HG02885 (cell line): ENCODE data around the gene HSD17B1.

Source experiments
- ATAC-seq: cut with Tn5 transposase; IDR thresholded peaks from one replicate; pipeline ENCODE4 v1.9.1; 2021; ENCODE audit warnings: mild to moderate bottlenecking; ENCODE audit not compliant: unreplicated experiment, poor library complexity

The HSD17B1 gene

GRCh38 chr17:42564815-42565522 lies 12.2 kb downstream of the HSD17B1 start:
- no peak for ATAC-seq

- no peak for ATAC-seq
These were observed 12.9 kb downstream of the HSD17B1 start for GRCh38 chr17:42565523-42566214.

GRCh38 chr17:42566215-42566882 lies 13.6 kb downstream of the HSD17B1 start:
- no peak for ATAC-seq

- ATAC-seq: peak; percentile 72
These were observed 14.3 kb downstream of the HSD17B1 start, which contains the start of gene MLX for GRCh38 chr17:42566883-42567573. Gene MLX, plus strand, starts transcription at chr17:42567100. Its CDS starts 25 bp downstream, at chr17:42567125.

GRCh38 chr17:42568341-42569111 lies 15.8 kb downstream of the HSD17B1 start:
- ATAC-seq: no peak

- no peak for ATAC-seq
These were observed 18.9 kb downstream of the HSD17B1 start for GRCh38 chr17:42571435-42572225.

- ATAC-seq: no peak
These were observed 20.4 kb downstream of the HSD17B1 start for GRCh38 chr17:42573095-42573494.

- ATAC-seq: no peak
These were observed 21.7 kb downstream of the HSD17B1 start for GRCh38 chr17:42574463-42574862.

- ATAC-seq: no peak
These were observed 24.4 kb downstream of the HSD17B1 start for GRCh38 chr17:42577140-42577531.

GRCh38 chr17:42577532-42578281 lies 25.0 kb downstream of the HSD17B1 start, which contains the start of gene PSMC3IP:
Gene PSMC3IP, minus strand, starts transcription at chr17:42577729. Its CDS starts 43 bp downstream, at chr17:42577686.
- peak; percentile 77 for ATAC-seq

GRCh38 chr17:42578282-42578869 lies 25.7 kb downstream of the HSD17B1 start:
- ATAC-seq: peak; percentile 57

GRCh38 chr17:42579794-42580551 lies 27.2 kb downstream of the HSD17B1 start:
- no peak for ATAC-seq

- ATAC-seq: no peak
These were observed 29.1 kb downstream of the HSD17B1 start for GRCh38 chr17:42581744-42582270.

- ATAC-seq: no peak
These were observed 32.2 kb downstream of the HSD17B1 start for GRCh38 chr17:42584880-42585279.

GRCh38 chr17:42585353-42585752 lies 32.6 kb downstream of the HSD17B1 start:
- ATAC-seq: no peak

- no peak for ATAC-seq
These were observed 33.9 kb downstream of the HSD17B1 start for GRCh38 chr17:42586514-42587230.
